Peyer's patch (tissue), 4 donors: ENCODE data around the gene KCTD10. TPM values are rescaled to one million over a fixed set of nuclear protein-coding genes. Genes with fewer than 3 reads are reported as not detected.

ENCODE experiments used
- DNase-seq, 3 donors: peaks; one replicate each; pipeline ENCODE4 v3.0.0-alpha.2; 2017 to 2019
- H3K27ac ChIP-seq, 4 donors: fragments of 200-600 bp; sonication (generic); one replicate each; pipeline ENCODE4 v1.5.1; 2016 to 2019
- H3K27me3 ChIP-seq, 2 donors: fragments of 200-600 bp; sonication (generic); one replicate each; pipeline ENCODE4 v1.5.1; 2019
- H3K36me3 ChIP-seq, 3 donors: fragments of 200-600 bp; sonication (generic); one replicate each; pipeline ENCODE4 v1.5.1; 2016 to 2019
- H3K4me1 ChIP-seq, 4 donors: fragments of 200-600 bp; sonication (generic); one replicate each; pipeline ENCODE4 v1.5.1; 2016 to 2019
- H3K4me3 ChIP-seq, 4 donors: fragments of 200-600 bp; sonication (generic); 1 replicate in 3 of 4; 2 replicates in 1 of 4; pipeline ENCODE4 v1.5.1; 2016 to 2019; ENCODE audit warnings: mild to moderate bottlenecking in 1 of 4
- H3K9me3 ChIP-seq, 4 donors: fragments of 200-600 bp; sonication (generic); one replicate each; pipeline ENCODE4 v1.5.1; 2016 to 2019; ENCODE audit warnings: mild to moderate bottlenecking in 1 of 4
- POLR2A ChIP-seq, 2 donors: fragments of 450-650 bp; IDR thresholded peaks; one replicate each; pipeline ENCODE4 v1.5.1; 2017; ENCODE audit warnings: antibody characterized with exemption in 2 of 2, mild to moderate bottlenecking in 2 of 2, moderate library complexity in 2 of 2
- total RNA-seq, 4 donors: library from RNA; depleted of rRNA; stranded (reverse); fragments of >200 nt; gene quantifications; one replicate each; pipeline ENCODE4 v1.1.0, GENCODE V29; 2016
- TF ChIP-seq, protein P1 (sequence below), 6 experiments: fragments of 450-650 bp in 4 of 6; fragments of 200-600 bp in 2 of 6; sonication (generic) in 1 of 6; IDR thresholded peaks; one replicate each; pipeline ENCODE4 v1.5.1; 2017 to 2019; ENCODE audit warnings: antibody characterized with exemption in 6 of 6, mild to moderate bottlenecking in 3 of 6, moderate library complexity in 1 of 6

Gene KCTD10
- total RNA-seq, 4 donors from 2014 or later = 18.4 to 53.6 (median 28.8) TPM

DNA sequence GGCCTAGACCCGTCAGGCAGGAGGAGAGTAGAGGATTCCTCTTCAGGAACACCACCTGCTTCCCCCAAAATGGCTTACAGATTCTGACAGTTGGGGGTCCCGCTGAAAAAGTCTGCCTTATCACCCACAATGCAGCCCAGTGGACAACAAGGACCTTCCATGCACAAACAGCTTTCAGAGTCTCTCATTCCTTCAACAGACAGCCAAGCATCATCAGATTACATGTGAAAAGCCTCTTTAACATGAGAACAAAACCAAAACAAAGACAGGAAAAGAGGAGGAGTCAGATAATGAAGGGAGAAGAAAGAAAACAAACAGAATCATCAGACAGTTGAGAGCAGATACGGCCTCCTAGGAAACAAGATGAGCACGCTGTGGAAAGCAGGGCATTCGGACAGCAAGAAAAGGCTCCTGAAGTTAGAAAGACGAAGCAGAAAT lies 18.3 kb downstream of the KCTD10 start:
- Histone ChIP-seq H3K9me3 (no peaks in the 10 kb centered on the region), H3K27me3 (no peaks in the 10 kb centered on the region), H3K4me1 (peaks cover 0 to 32% (median 8%) of the 10 kb centered on the region in 4 donors), H3K36me3 (peaks cover 0 to 51% (median 0%) of the 10 kb centered on the region in 3 donors), H3K4me3 (no peak overlapping the region), H3K27ac (peak overlapping the region; percentile 40 to 91 (median 60))
- no peak for DNase-seq
- no peak for TF ChIP-seq POLR2A (IDR thresholded peaks at IDR 0.05)
- TF ChIP-seq, protein P1, sequence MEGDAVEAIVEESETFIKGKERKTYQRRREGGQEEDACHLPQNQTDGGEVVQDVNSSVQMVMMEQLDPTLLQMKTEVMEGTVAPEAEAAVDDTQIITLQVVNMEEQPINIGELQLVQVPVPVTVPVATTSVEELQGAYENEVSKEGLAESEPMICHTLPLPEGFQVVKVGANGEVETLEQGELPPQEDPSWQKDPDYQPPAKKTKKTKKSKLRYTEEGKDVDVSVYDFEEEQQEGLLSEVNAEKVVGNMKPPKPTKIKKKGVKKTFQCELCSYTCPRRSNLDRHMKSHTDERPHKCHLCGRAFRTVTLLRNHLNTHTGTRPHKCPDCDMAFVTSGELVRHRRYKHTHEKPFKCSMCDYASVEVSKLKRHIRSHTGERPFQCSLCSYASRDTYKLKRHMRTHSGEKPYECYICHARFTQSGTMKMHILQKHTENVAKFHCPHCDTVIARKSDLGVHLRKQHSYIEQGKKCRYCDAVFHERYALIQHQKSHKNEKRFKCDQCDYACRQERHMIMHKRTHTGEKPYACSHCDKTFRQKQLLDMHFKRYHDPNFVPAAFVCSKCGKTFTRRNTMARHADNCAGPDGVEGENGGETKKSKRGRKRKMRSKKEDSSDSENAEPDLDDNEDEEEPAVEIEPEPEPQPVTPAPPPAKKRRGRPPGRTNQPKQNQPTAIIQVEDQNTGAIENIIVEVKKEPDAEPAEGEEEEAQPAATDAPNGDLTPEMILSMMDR (IDR thresholded peaks at IDR 0.05) = no peak

DNA sequence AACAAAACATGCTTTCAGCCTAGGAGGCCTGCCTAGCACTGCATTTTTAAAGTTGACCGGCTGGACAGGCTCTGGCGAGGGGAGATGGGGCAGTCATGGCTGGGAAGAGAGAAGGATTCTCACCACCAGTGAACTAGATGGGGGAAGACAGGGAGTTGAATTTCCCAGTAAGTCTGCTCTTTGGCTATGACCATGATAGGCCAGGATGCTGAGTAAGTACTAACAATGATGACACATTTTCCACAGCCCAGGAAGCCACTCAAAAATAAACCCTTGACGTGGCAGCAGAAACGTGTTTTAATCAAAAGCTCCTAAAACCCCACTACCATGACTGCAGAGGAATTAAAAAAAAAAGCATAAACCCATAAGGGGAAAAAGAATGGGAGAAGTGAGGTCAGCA lies 19.0 kb downstream of the KCTD10 start:
- Histone ChIP-seq H3K27ac (peak overlapping the region; percentile 40 to 91 (median 56)), H3K36me3 (peaks cover 0 to 58% (median 0%) of the 10 kb centered on the region in 3 donors), H3K27me3 (no peaks in the 10 kb centered on the region), H3K9me3 (no peaks in the 10 kb centered on the region), H3K4me1 (peaks cover 0 to 28% (median 8%) of the 10 kb centered on the region in 4 donors), H3K4me3 (no peak overlapping the region)
- TF ChIP-seq, protein P1 (IDR thresholded peaks at IDR 0.05) = no peak
- TF ChIP-seq POLR2A (IDR thresholded peaks at IDR 0.05) = no peak
- no peak for DNase-seq

DNA sequence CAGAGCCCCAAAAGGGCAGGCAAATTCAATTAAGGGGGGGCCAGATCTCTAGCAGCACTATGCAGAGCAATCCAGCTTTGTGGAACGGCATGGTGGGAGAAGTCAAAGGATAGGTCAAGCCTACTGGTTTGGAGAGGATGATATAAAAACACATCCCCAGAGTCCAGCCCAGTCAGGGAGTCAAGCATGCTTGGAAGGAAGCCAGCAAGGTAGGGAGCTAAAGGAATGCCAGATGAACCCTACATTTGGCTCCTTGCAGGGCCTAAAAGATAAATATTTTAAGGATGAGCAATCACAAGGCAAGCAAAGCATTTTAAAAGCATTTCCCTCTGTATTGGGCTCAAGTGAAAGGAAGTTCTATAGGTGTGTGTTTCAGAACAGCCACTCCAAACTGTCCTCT lies 21.4 kb downstream of the KCTD10 start:
- no peaks in the 10 kb centered on the region for H3K9me3 ChIP-seq
- H3K4me1 ChIP-seq = peaks cover 0 to 5% (median 2%) of the 10 kb centered on the region in 4 donors
- no peaks in the 10 kb centered on the region for H3K27me3 ChIP-seq
- peaks cover 0 to 79% (median 0%) of the 10 kb centered on the region in 3 donors for H3K36me3 ChIP-seq
- H3K27ac ChIP-seq = peak overlapping the region in 1 of 4 donors; percentile 21
- no peak for DNase-seq
- TF ChIP-seq, protein P1 (IDR thresholded peaks at IDR 0.05) = no peak
- TF ChIP-seq POLR2A (IDR thresholded peaks at IDR 0.05) = no peak
- H3K4me3 ChIP-seq = no peak overlapping the region

DNA sequence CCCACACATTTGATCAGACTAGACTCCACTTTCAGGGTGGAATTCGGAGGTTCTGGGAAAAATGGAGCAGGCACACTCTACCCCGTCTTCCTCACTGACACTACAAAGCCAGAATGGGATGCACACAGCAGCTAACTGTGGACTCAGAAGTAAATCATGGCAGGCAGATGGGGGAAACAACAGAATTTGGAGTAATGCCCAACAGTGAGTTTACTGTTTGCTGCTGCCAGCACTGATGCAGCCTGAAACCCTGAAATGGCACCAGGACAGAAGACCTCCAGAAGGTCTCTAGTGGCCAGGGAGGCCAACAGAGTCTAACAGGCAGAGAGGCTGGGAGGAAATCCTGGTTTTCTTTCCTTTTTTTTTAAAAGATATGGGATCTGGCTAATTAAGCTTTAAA lies 24.6 kb downstream of the KCTD10 start:
- Histone ChIP-seq H3K4me3 (no peak overlapping the region), H3K27ac (no peak overlapping the region), H3K4me1 (no peaks in the 10 kb centered on the region), H3K36me3 (peaks cover 0 to 84% (median 0%) of the 10 kb centered on the region in 3 donors), H3K9me3 (no peaks in the 10 kb centered on the region), H3K27me3 (no peaks in the 10 kb centered on the region)
- DNase-seq = no peak
- TF ChIP-seq, protein P1 (IDR thresholded peaks at IDR 0.05) = no peak
- TF ChIP-seq POLR2A (IDR thresholded peaks at IDR 0.05) = no peak

DNA sequence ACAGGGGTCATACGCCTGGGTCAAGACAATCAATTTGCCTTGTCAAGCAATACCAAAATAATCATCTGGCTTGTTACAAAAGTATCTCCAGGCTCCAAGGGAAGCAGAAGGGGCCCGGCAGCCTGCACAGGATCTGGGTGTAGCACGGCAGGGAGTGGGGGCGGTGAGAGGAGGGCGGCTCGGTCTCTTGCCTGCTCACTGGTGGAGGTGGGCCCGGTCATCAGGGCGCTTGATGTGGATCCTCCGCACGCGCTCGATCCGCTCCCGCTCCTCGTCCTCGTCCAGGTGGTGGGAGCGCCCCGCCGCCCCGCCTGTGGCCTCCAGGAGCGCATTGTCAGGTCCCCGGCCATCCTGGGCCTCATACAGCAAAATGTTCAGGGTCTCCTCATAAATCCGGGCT lies 25.7 kb downstream of the KCTD10 start:
- Histone ChIP-seq H3K27ac (peak overlapping the region in 1 of 4 donors; percentile 1), H3K27me3 (no peaks in the 10 kb centered on the region), H3K36me3 (peaks cover 0 to 84% (median 0%) of the 10 kb centered on the region in 3 donors), H3K4me1 (no peaks in the 10 kb centered on the region), H3K4me3 (no peak overlapping the region), H3K9me3 (no peaks in the 10 kb centered on the region)
- no peak for TF ChIP-seq POLR2A (IDR thresholded peaks at IDR 0.05)
- TF ChIP-seq, protein P1 (IDR thresholded peaks at IDR 0.05) = no peak
- DNase-seq = no peak

DNA sequence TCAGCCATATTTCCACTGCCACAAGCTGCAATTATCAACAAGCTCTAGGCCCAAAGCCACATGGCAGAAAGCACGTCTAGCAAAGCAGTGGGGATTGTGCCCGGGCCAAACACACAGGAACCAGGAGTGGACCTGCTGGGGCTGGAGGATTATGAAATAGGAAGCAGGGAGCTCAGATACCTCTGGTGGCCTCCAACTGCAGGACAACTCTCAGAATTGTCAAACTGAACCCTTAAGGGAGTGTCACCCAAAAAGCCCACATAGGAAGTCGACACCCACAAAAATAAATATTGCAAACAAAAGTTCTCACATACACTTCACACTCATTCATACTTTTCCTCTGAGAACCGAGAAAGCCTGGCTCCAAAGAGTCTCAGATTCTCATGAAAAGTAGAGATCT lies 26.1 kb downstream of the KCTD10 start:
- no peaks in the 10 kb centered on the region for H3K27me3 ChIP-seq
- H3K36me3 ChIP-seq = peaks cover 0 to 84% (median 0%) of the 10 kb centered on the region in 3 donors
- no peaks in the 10 kb centered on the region for H3K9me3 ChIP-seq
- H3K4me3 ChIP-seq = no peak overlapping the region
- no peaks in the 10 kb centered on the region for H3K4me1 ChIP-seq
- peak overlapping the region in 1 of 4 donors; percentile 1 for H3K27ac ChIP-seq
- no peak for TF ChIP-seq POLR2A (IDR thresholded peaks at IDR 0.05)
- TF ChIP-seq, protein P1 (IDR thresholded peaks at IDR 0.05) = no peak
- no peak for DNase-seq
